Natural killer cell treated with Interleukin-12 subunit alpha and Interleukin-12 subunit beta and Interleukin-15 and Interleukin-18, amount 100 ng/mL, for 72 hours (primary cell): Measurements from ENCODE around the gene PSMD8. TPM values are rescaled to one million over a fixed set of nuclear protein-coding genes. Genes with fewer than 3 reads are reported as not detected.
"Not testable (repeated sequence)": the region's sequence is repeated elsewhere in the genome, so short reads cannot be mapped to it uniquely, and the experiment has no call there.

Experiments used
- ATAC-seq, 2 donors: fragments of 150-1000 bp; cut with Tn5 transposase in 1 of 2; sonication (Bioruptor Pico), chemical (Tn5 transposase) in 1 of 2; 2 replicates each; pipeline ENCODE4 v1.10.0; 2021
- DNase-seq: peaks from one replicate; pipeline ENCODE4 v3.0.0; 2022; ENCODE audit warnings: low spot score
- H3K27ac Mint-ChIP-seq, 2 donors: 1 replicate in 1 of 2; 2 replicates in 1 of 2; pipeline ENCODE4 v1.8.0; 2022; ENCODE audit warnings: mixed read lengths in 2 of 2, mild to moderate bottlenecking in 1 of 2, moderate library complexity in 1 of 2
- H3K27me3 Mint-ChIP-seq, 2 donors: 1 replicate in 1 of 2; 2 replicates in 1 of 2; pipeline ENCODE4 v1.8.0; 2022; ENCODE audit warnings: mixed read lengths in 2 of 2
- H3K36me3 Mint-ChIP-seq: one replicate; pipeline ENCODE4 v1.8.0; 2022; ENCODE audit warnings: mixed read lengths
- H3K4me1 Mint-ChIP-seq, 2 donors: 1 replicate in 1 of 2; 2 replicates in 1 of 2; pipeline ENCODE4 v1.8.0; 2022; ENCODE audit warnings: low read depth in 2 of 2, mixed read lengths in 2 of 2, mild to moderate bottlenecking in 1 of 2
- H3K4me3 Mint-ChIP-seq: one replicate; pipeline ENCODE4 v1.8.0; 2022; ENCODE audit warnings: mixed read lengths
- H3K9me3 Mint-ChIP-seq: 2 replicates; pipeline ENCODE4 v1.8.0; 2022; ENCODE audit warnings: mixed read lengths
- total RNA-seq, 2 donors: library from RNA; stranded (reverse); gene quantifications; one replicate each; pipeline ENCODE4 v1.2.3, GENCODE V29; 2022

The PSMD8 gene
- total RNA-seq, 2 donors from 2014 or later = 133 to 252 TPM

DNA sequence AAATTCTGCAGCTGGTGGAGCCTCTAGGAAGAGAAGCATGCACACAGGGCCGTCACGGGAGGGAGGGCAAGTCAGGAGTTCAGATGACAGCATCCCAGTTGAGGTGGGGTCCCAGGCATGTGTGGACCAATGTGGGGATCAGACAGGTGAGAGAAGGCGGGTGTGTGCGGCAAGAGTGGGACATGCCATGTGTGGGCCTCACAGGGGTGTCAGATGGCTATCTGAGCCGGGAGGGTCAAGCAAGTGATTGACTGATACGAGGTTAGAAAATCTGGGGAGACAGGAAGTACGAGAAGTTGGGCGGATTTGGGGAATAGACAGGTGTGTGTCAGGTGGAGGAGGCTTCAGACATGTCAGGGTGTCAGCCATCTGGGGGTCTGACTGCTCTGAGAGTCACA, 42.8 kb downstream of the PSMD8 start:
- ATAC-seq = no peak
- Mint-ChIP-seq H3K4me3 (peak overlapping the region; percentile 74), H3K27me3 (no peaks in the 10 kb centered on the region), H3K4me1 (peaks cover 13 to 18% of the 10 kb centered on the region in 2 donors), H3K27ac (peak overlapping the region; percentile 20 to 59), H3K9me3 (no peaks in the 10 kb centered on the region), H3K36me3 (no peaks in the 10 kb centered on the region)
- no peak for DNase-seq

GRCh38 chr19:38417544-38418506, 43.5 kb downstream of the PSMD8 start:
- no peaks in the 10 kb centered on the region for H3K9me3 Mint-ChIP-seq
- peak overlapping the region; percentile 74 for H3K4me3 Mint-ChIP-seq
- ATAC-seq = peak; percentile 83 to 89
- H3K27me3 Mint-ChIP-seq = no peaks in the 10 kb centered on the region
- DNase-seq = peak; percentile 77
- no peaks in the 10 kb centered on the region for H3K36me3 Mint-ChIP-seq
- H3K27ac Mint-ChIP-seq = peak overlapping the region; percentile 20 to 59
- peaks cover 13 to 18% of the 10 kb centered on the region in 2 donors for H3K4me1 Mint-ChIP-seq

DNA sequence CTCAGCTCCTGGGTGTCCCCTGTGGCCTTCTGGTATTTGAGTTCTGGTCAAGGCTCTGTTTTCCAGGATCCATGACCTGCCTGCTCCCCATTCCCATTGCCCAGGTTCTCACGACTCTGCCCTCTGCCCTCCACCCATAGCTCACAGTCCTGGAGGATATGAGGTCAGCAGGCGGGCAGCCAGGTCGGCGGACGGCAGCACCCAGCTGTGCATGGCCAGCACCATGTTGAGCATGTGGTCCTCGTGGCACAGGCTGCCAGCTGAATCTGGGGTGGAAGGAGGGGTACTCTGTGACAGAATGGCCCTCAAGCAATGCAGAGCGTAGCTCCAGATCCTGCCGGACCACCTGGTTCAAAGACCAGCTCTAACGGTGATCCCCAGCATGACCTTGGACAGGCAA, 46.6 kb downstream of the PSMD8 start:
- no peaks in the 10 kb centered on the region for H3K36me3 Mint-ChIP-seq
- H3K9me3 Mint-ChIP-seq = no peaks in the 10 kb centered on the region
- H3K4me1 Mint-ChIP-seq = peaks cover 18% of the 10 kb centered on the region in 2 donors
- H3K27ac Mint-ChIP-seq = no peak overlapping the region
- H3K27me3 Mint-ChIP-seq = peaks cover 0 to 2% of the 10 kb centered on the region in 2 donors
- DNase-seq (no peak), ATAC-seq (no peak)
- no peak overlapping the region for H3K4me3 Mint-ChIP-seq

GRCh38 chr19:38421856-38422255, 47.5 kb downstream of the PSMD8 start:
- Mint-ChIP-seq H3K36me3 (no peaks in the 10 kb centered on the region), H3K4me1 (peaks cover 20 to 24% of the 10 kb centered on the region in 2 donors), H3K4me3 (no peak overlapping the region), H3K27me3 (peaks cover 0 to 4% of the 10 kb centered on the region in 2 donors), H3K9me3 (no peaks in the 10 kb centered on the region), H3K27ac (no peak overlapping the region)
- ATAC-seq (no peak), DNase-seq (no peak)

- H3K4me3 Mint-ChIP-seq = no peak overlapping the region
- DNase-seq = no peak
- no peaks in the 10 kb centered on the region for H3K9me3 Mint-ChIP-seq
- H3K27ac Mint-ChIP-seq = no peak overlapping the region
- H3K27me3 Mint-ChIP-seq = peaks cover 0 to 4% of the 10 kb centered on the region in 2 donors
- no peak for ATAC-seq
- no peaks in the 10 kb centered on the region for H3K36me3 Mint-ChIP-seq
- H3K4me1 Mint-ChIP-seq = peaks cover 14 to 19% of the 10 kb centered on the region in 2 donors
These were observed 48.1 kb downstream of the PSMD8 start for GRCh38 chr19:38422438-38422837.

DNA sequence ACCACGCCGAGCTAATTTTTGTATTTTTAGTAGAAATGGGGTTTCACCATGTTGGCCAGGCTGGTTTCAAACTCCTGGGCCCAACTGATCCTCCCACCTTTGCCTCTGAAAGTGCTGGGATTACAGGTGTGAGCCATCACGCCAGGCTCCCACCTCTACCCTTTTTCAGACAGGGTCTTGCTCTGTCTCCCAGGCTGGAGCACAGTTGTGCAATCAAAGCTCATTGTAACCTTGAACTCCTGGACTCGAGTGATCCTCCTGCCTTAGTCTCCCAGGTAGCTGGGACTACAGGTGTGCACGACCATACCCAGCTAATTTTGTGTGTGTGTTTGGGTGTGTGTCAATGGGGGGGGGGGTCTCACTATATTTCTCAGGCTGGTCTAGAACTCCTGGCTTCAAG, 49.9 kb downstream of the PSMD8 start:
- peaks cover 8 to 23% of the 10 kb centered on the region in 2 donors for H3K4me1 Mint-ChIP-seq
- H3K9me3 Mint-ChIP-seq = no peaks in the 10 kb centered on the region
- no peak overlapping the region for H3K27ac Mint-ChIP-seq
- H3K4me3 Mint-ChIP-seq = no peak overlapping the region
- no peaks in the 10 kb centered on the region for H3K36me3 Mint-ChIP-seq
- peaks cover 0 to 7% of the 10 kb centered on the region in 2 donors for H3K27me3 Mint-ChIP-seq
- ATAC-seq (no peak), DNase-seq (no peak)

DNA sequence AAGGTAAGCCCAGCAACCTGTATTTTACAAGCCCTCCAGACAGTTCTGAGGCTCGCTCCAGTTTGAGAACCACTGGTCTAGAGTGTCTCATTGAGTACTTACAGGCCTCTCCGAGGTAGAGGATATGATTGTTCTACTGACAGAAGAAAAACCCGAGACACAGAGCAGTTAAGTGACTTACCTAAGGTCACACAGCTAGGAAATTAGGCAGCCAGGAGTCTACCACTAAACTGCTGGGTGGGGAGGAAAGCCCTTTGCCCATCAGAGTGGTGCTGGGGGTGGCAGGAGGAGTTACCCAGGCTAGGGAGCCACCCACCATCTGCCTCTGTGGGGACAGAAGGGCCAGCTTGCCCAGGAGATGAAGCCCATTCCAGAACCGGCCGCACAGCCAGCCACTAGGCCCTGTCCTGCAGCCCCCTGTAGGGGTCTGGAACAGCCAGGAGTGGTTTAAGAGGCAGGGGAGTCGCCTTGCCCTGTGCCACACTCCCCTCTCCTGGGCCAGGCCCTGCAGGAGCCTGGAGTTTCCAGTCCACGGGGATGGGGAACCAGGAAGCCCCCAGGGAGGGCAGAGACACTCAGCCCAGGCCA, 50.9 kb downstream of the PSMD8 start:
- H3K4me1 Mint-ChIP-seq = peaks cover 13 to 28% of the 10 kb centered on the region in 2 donors
- H3K4me3 Mint-ChIP-seq = peak overlapping the region; percentile 51
- no peaks in the 10 kb centered on the region for H3K9me3 Mint-ChIP-seq
- H3K27me3 Mint-ChIP-seq = peaks cover 0 to 9% of the 10 kb centered on the region in 2 donors
- DNase-seq = no peak
- ATAC-seq = no peak
- no peak overlapping the region for H3K27ac Mint-ChIP-seq
- H3K36me3 Mint-ChIP-seq = no peaks in the 10 kb centered on the region

GRCh38 chr19:38425810-38426466, 51.6 kb downstream of the PSMD8 start, which contains the start of gene RASGRP4:
TSS of gene RASGRP4 (minus strand) at chr19:38426219. CDS start at chr19:38426091, 128 bp downstream.
- peaks cover 13 to 28% of the 10 kb centered on the region in 2 donors for H3K4me1 Mint-ChIP-seq
- peak in 1 of 2 donors; percentile 39 for ATAC-seq
- no peaks in the 10 kb centered on the region for H3K9me3 Mint-ChIP-seq
- peaks cover 0 to 9% of the 10 kb centered on the region in 2 donors for H3K27me3 Mint-ChIP-seq
- DNase-seq = no peak
- peak within 1 kb of the TSS; percentile 55 to 60 for H3K27ac Mint-ChIP-seq
- H3K4me3 Mint-ChIP-seq = peak within 1 kb of the TSS; percentile 53
- H3K36me3 Mint-ChIP-seq = no peaks in the 10 kb centered on the region

DNA sequence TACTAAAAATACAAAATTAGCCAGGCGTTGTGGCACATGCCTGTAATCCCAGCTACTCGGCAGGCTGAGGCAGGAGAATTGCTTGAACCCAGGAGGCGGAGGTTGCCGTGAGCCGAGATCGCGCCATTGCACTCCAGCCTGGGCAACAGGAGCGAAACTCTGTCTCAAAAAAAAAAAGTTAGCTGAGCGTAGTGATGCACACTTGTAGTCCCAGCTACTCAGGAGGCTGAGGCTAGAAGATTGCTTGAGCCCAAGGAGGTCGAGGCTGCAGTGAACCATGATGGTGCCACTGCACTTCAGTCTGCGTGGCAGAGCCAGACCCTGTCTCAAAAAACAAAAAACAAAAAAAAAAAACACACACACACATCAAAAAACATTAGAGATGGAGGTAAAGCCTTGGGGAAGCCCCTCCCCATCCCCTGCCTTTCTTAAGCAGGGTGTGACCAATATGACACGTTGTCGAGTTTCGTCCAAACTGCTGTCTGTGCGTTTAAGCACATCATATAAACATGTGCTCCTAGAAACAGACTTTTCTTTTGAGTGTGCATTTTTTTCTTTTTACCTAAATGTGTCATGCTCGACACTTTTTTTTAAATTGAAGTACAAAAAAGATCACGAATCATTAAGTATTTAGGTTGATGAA, 52.8 kb downstream of the PSMD8 start:
- H3K9me3 Mint-ChIP-seq, H3K27me3 Mint-ChIP-seq, DNase-seq, H3K36me3 Mint-ChIP-seq: not testable (repeated sequence)
- Mint-ChIP-seq H3K4me1 (peaks cover 13 to 28% of the 10 kb centered on the region in 2 donors), H3K4me3 (peak overlapping the region; percentile 36), H3K27ac (peak overlapping the region; percentile 23 to 38)
- ATAC-seq = peak; percentile 67 to 87

- no peak overlapping the region for H3K4me3 Mint-ChIP-seq
These were observed 54.9 kb downstream of the PSMD8 start for GRCh38 chr19:38429055-38429810.

DNA sequence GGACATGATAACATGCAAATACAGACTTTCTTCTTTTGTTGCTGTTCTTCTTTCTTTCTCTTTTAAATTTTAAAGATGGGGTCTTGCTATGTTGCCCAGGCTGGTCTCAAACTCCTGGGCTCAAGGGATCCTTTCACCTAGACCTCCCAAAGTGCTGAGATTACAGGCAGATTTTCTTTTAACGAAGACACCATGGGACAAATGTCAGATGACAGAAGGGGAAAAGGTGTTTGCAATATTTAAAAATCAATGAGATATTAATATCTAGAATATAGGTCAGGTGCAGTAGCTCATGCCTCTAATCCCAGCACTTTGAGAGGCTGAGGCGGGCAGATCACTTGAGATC, 55.4 kb downstream of the PSMD8 start:
- peak overlapping the region; percentile 14 to 77 for H3K27ac Mint-ChIP-seq
- DNase-seq (no peak), ATAC-seq (no peak)
- H3K36me3 Mint-ChIP-seq = no peaks in the 10 kb centered on the region
- no peak overlapping the region for H3K4me3 Mint-ChIP-seq
- H3K9me3 Mint-ChIP-seq = no peaks in the 10 kb centered on the region
- H3K4me1 Mint-ChIP-seq = peaks cover 19 to 38% of the 10 kb centered on the region in 2 donors
- H3K27me3 Mint-ChIP-seq = peaks cover 9 to 18% of the 10 kb centered on the region in 2 donors

More at GRCh38 chr19:38429055-38429810, 54.9 kb downstream of the PSMD8 start:
- peaks cover 17 to 35% of the 10 kb centered on the region in 2 donors for H3K4me1 Mint-ChIP-seq
- DNase-seq (no peak), ATAC-seq (no peak)
- H3K9me3 Mint-ChIP-seq = no peaks in the 10 kb centered on the region
- no peaks in the 10 kb centered on the region for H3K36me3 Mint-ChIP-seq
- H3K27ac Mint-ChIP-seq = peak overlapping the region; percentile 14 to 77
- H3K27me3 Mint-ChIP-seq = peaks cover 5 to 15% of the 10 kb centered on the region in 2 donors

DNA sequence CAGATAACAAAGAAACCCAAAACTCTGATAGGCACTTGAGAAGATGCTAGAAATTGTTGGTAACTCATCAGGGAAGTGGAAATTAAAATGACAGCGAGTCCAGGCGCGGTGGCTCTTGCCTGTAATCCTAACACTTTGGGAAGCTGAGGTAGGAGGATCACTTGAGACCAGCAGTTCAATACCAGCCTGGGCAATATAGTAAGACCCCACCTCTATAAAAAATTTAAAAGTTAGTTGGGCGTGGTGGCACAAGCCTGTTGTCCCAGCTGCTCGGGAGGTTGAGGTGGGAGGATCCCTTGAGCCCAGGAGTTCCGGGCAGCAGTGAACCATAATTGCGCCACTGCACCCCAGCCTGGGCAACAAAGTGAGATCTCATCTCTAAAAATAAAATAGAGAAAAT, 56.6 kb downstream of the PSMD8 start:
- H3K27me3 Mint-ChIP-seq = peaks cover 9 to 16% of the 10 kb centered on the region in 2 donors
- no peak for DNase-seq
- H3K36me3 Mint-ChIP-seq = no peaks in the 10 kb centered on the region
- H3K4me3 Mint-ChIP-seq = no peak overlapping the region
- peaks cover 19 to 33% of the 10 kb centered on the region in 2 donors for H3K4me1 Mint-ChIP-seq
- no peak overlapping the region for H3K27ac Mint-ChIP-seq
- no peaks in the 10 kb centered on the region for H3K9me3 Mint-ChIP-seq
- no peak for ATAC-seq
